Body of pancreas (tissue), 4 donors: ENCODE results near the gene ZFYVE16. TPM values are rescaled to one million over a fixed set of nuclear protein-coding genes. Genes with fewer than 3 reads are reported as not detected.
"Not testable (repeated sequence)": the region's sequence is repeated elsewhere in the genome, so short reads cannot be mapped to it uniquely, and the experiment has no call there.

Experiments used
- ATAC-seq: fragments of 150-250 bp; one replicate; pipeline ENCODE4 v1.9.1; 2016
- DNase-seq, 4 donors: peaks; one replicate each; pipeline ENCODE4 v3.0.0-alpha.2; 2019
- H3K27ac ChIP-seq, 4 donors: fragments of 200-600 bp; sonication (generic); 1 replicate in 3 of 4; 2 replicates in 1 of 4; pipeline versions ENCODE4 v1.5.1 to v1.6.1; 2016 to 2019; ENCODE audit warnings: mild to moderate bottlenecking in 1 of 4, mixed read lengths in 1 of 4, moderate library complexity in 1 of 4
- H3K27me3 ChIP-seq, 2 donors: fragments of 200-600 bp; sonication (generic); one replicate each; pipeline ENCODE4 v1.6.0; 2016; ENCODE audit warnings: mild to moderate bottlenecking in 1 of 2
- H3K36me3 ChIP-seq, 2 donors: fragments of 200-600 bp; sonication (generic); replicated peaks in 1 of 2; 2 replicates each; pipeline ENCODE4 v1.5.1; 2016; ENCODE audit warnings: low read depth in 2 of 2; ENCODE audit not compliant: insufficient read depth in 1 of 2
- H3K4me1 ChIP-seq: fragments of 200-600 bp; sonication (generic); one replicate; pipeline ENCODE4 v1.6.0; 2016
- H3K4me3 ChIP-seq, 2 donors: fragments of 200-600 bp; sonication (generic); 1 replicate in 1 of 2; 2 replicates in 1 of 2; pipeline ENCODE4 v1.5.1; 2016 to 2019
- H3K9me3 ChIP-seq, 3 donors: fragments of 200-600 bp; sonication (generic); 1 replicate in 2 of 3; 2 replicates in 1 of 3; pipeline ENCODE4 v1.5.1; 2016
- CTCF ChIP-seq, 7 experiments: fragments of 450-650 bp in 4 of 7; fragments of 200-600 bp in 3 of 7; sonication (generic) in 3 of 7; IDR thresholded peaks; one replicate each; pipeline ENCODE4 v1.5.1; 2016 to 2019; ENCODE audit warnings: antibody characterized with exemption in 7 of 7
- POLR2A ChIP-seq, 3 donors: fragments of 450-650 bp; IDR thresholded peaks; one replicate each; pipeline ENCODE4 v1.6.1; 2016; ENCODE audit warnings: antibody characterized with exemption in 3 of 3, mild to moderate bottlenecking in 2 of 3
- WGBS, 2 donors: methylation state at CpG; one replicate each; pipeline ENCODE4 v1.1.5; 2017; 5-methylcytosine and 5-hydroxymethylcytosine counted together
- intact Hi-C: fragments of 100-400 bp; cut with DNase I; formaldehyde crosslinking; loops from one replicate; pipeline ENCODE4 v1.15.1; 2023
- total RNA-seq, 2 donors: library from RNA; depleted of rRNA; stranded (reverse); fragments of >200 nt; gene quantifications; one replicate each; pipeline ENCODE4 v1.1.0, GENCODE V29; 2016

Gene ZFYVE16
- total RNA-seq, 2 donors from 2014 or later: 10.2 to 19.5 TPM

- no peaks in the 10 kb centered on the region for H3K36me3 ChIP-seq
- no peak overlapping the region for H3K27ac ChIP-seq
- no peak overlapping the region for H3K4me3 ChIP-seq
- 88 to 89% methylated on average over 4 of the region's 4 CpGs for WGBS, 2 donors
- no peaks in the 10 kb centered on the region for H3K4me1 ChIP-seq
- intact Hi-C loops: no loop called here
- no peak for ATAC-seq
- TF ChIP-seq POLR2A (IDR thresholded peaks at IDR 0.05) (no peak), CTCF (IDR thresholded peaks at IDR 0.05) (no peak)
- H3K9me3 ChIP-seq: no peaks in the 10 kb centered on the region
- no peak for DNase-seq
- H3K27me3 ChIP-seq: no peaks in the 10 kb centered on the region
Measured at GRCh38 chr5:80382488-80382887, 25.4 kb upstream of the ZFYVE16 start.

GRCh38 chr5:80387063-80387768 lies 20.6 kb upstream of the ZFYVE16 start:
- ATAC-seq (no peak), DNase-seq (no peak)
- no peaks in the 10 kb centered on the region for H3K9me3 ChIP-seq
- no peak overlapping the region for H3K27ac ChIP-seq
- H3K4me3 ChIP-seq: no peak overlapping the region
- no peaks in the 10 kb centered on the region for H3K36me3 ChIP-seq
- no peaks in the 10 kb centered on the region for H3K4me1 ChIP-seq
- WGBS, 2 donors: 82 to 84% methylated on average over 3 of the region's 3 CpGs
- no peaks in the 10 kb centered on the region for H3K27me3 ChIP-seq
- TF ChIP-seq CTCF (IDR thresholded peaks at IDR 0.05) (no peak), POLR2A (IDR thresholded peaks at IDR 0.05) (no peak)
- intact Hi-C loops: no loop called here

- Histone ChIP-seq H3K36me3 (no peaks in the 10 kb centered on the region), H3K27me3 (no peaks in the 10 kb centered on the region), H3K9me3 (no peaks in the 10 kb centered on the region), H3K4me3 (no peak overlapping the region), H3K27ac (no peak overlapping the region), H3K4me1 (no peaks in the 10 kb centered on the region)
- TF ChIP-seq POLR2A (IDR thresholded peaks at IDR 0.05): no peak
- no peak for TF ChIP-seq CTCF (IDR thresholded peaks at IDR 0.05)
- DNase-seq (no peak), ATAC-seq (no peak)
- intact Hi-C loops: no loop called here
- WGBS, 2 donors: 42 to 50% methylated on average over 9 of the region's 9 CpGs
Measured at GRCh38 chr5:80389580-80389979, 18.3 kb upstream of the ZFYVE16 start.

GRCh38 chr5:80390413-80390812 lies 17.5 kb upstream of the ZFYVE16 start:
- H3K36me3 ChIP-seq, DNase-seq, ATAC-seq, H3K27me3 ChIP-seq, H3K9me3 ChIP-seq, intact Hi-C loops, H3K4me1 ChIP-seq, H3K27ac ChIP-seq, H3K4me3 ChIP-seq: not testable (repeated sequence)
- 65 to 75% methylated on average over 3 of the region's 3 CpGs for WGBS, 2 donors

GRCh38 chr5:80391267-80391666 lies 16.6 kb upstream of the ZFYVE16 start:
- H3K27ac ChIP-seq, H3K4me1 ChIP-seq, intact Hi-C loops, H3K4me3 ChIP-seq, DNase-seq, ATAC-seq, H3K27me3 ChIP-seq, H3K9me3 ChIP-seq, H3K36me3 ChIP-seq: not testable (repeated sequence)
